GM19438 (cell line): ENCODE data around the gene CATSPER1.

Source experiments
- ATAC-seq: cut with Tn5 transposase; IDR thresholded peaks from one replicate; pipeline ENCODE4 v1.9.1; 2021; ENCODE audit warnings: low read depth; ENCODE audit not compliant: unreplicated experiment

Gene CATSPER1

GRCh38 chr11:66026017-66026529 lies at the start of gene CATSPER1:
TSS of gene CATSPER1 (minus strand) at chr11:66026479. CDS start at chr11:66026379, 100 bp downstream.
- no peak for ATAC-seq

DNA sequence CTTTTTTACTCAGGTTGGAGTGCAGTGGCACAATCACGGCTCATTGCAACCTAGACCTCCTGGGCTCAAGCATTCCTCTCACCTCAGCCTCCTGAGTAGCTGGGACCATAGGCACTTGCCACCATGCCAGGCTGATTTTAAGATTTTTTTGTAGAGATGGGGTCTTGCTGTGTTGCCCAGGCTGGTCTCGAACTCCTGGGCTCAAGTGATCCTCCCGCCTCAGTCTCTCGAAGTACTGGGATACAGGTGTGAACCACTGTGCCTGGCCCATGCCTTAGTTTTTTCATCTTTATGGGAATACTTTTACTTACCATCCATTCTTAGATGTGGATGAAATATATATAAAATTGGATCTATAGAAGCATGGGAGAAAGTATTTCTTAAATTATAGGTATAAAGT lies 49.0 kb upstream of the CATSPER1 start:
- ATAC-seq, result no peak

GRCh38 chr11:66073669-66074068 lies 47.4 kb upstream of the CATSPER1 start:
- ATAC-seq, result no peak

DNA sequence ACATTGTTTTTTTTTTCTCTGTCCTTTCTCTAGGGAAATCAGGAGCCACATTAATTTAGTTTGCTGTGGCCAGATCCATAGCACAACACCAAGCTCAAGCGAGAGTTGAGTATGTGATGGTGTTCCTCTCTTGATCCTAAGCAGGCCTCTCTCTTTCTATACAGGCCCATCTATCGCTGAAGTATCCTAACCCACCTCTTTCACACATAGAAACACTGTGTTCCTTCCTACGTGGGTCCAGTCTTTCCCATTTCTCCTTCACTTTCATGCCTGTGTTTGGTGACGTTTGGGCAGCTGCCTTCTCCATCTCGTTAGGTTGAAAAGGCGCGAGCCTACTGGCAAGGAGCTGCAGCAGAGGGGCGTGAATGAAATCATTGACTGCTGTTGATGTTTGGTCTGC lies 46.2 kb upstream of the CATSPER1 start:
- no peak for ATAC-seq

DNA sequence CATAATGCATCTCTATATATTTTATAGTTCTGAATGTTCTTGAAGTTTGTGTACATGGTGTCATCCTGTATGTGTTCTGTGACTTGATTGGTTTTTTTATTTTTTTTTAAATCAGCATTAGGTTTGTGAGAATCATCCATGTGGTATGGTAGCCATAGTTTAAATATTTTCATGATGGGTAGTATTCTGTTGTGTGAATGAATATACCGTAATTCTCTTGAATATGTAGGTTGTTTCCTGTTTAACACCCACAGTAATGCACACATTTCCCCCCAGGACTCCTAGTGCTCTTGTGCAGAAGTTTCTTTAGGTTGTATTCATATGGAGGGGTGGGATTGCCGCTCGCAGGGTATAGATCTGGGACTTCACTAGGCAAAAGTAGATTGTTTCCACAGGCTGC lies 45.8 kb upstream of the CATSPER1 start:
- no peak for ATAC-seq

- ATAC-seq, result no peak
Observed at GRCh38 chr11:66071381-66071801, 45.1 kb upstream of the CATSPER1 start.

- ATAC-seq, result peak; percentile 11
Observed at GRCh38 chr11:66070604-66071380, 44.5 kb upstream of the CATSPER1 start.

DNA sequence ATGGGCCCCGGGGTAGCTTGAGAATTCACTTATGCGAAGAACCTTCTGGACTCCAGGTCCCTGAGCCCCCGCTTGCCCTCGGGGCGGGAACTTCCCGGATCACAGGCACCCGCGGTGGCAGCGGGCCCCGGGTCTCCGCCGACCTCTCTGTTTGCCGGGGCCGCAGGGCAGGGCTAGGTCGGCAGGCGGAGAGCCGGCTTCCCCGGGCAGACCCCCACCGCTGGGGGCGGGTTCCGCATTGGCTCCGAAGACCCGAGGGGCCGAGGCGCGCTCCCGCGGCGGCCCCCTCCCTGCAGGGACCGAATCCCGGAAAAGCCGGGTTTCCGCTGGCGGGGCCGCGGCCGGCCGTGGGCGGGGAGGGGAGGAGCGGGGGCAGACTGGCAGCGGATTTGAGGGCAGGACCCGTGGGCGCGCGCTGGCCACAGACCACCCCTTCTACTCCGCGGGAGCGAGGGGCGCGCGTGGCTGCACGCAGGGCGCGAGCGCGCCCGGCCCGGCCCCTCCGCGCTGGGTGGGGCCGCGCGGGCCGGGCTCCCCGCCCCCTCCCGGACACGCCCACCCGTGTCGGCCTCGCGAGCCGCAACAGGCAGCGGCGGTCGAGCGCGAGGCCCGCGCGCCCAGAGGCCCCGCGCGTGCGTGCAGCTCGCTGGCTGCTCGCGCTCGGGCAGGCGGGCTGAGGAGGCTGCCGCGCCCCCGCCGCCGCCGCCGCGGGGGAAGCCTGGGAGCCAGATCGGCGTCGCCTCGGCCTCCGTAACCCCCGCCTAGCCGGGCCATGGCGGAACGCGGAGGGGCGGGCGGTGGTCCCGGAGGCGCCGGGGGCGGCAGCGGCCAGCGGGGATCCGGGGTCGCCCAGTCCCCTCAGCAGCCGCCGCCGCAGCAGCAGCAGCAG lies 43.7 kb upstream of the CATSPER1 start, which contains the start of gene PACS1:
Gene PACS1, plus strand, starts transcription at position 558 of the 889 bp plus-strand sequence. Its CDS starts 215 bp downstream, at position 773.
- peak; percentile 40 for ATAC-seq

- no peak for ATAC-seq
Observed at GRCh38 chr11:66068923-66069714, 42.8 kb upstream of the CATSPER1 start.

DNA sequence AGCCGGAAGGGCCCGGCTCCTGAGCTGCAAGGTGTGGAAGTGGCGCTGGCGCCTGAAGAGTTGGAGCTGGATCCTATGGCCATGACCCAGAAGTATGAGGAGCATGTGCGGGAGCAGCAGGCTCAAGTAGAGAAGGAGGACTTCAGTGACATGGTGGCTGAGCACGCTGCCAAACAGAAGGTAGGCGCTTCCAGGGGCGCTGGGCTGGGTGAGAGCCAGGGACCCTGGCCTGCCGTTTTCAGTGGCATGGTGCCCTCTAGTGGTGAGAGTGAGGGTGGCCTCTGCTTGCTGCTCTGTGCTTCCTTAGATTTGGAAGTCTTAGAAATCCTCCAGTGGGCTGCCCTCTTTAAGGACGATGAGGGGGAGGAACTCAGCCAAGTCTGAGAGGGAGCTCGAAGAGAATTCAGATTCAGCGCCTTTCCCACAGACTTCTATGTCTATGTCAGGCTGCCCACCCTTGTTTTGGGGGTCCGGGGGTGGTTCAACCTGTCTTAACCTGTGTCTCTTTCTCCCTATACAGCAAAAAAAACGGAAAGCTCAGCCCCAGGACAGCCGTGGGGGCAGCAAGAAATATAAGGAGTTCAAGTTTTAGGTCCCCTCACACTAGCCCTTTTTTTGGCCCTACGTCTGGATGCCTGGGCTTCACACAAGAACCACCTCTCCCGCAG lies 42.0 kb upstream of the CATSPER1 start:
- ATAC-seq, result no peak

- ATAC-seq, result no peak
Observed at GRCh38 chr11:66067640-66068039, 41.4 kb upstream of the CATSPER1 start.

GRCh38 chr11:66066751-66067150 lies 40.5 kb upstream of the CATSPER1 start:
- no peak for ATAC-seq

- no peak for ATAC-seq
Observed at GRCh38 chr11:66064571-66064970, 38.3 kb upstream of the CATSPER1 start.

- ATAC-seq, result no peak
Observed at GRCh38 chr11:66063900-66064299, 37.6 kb upstream of the CATSPER1 start.

DNA sequence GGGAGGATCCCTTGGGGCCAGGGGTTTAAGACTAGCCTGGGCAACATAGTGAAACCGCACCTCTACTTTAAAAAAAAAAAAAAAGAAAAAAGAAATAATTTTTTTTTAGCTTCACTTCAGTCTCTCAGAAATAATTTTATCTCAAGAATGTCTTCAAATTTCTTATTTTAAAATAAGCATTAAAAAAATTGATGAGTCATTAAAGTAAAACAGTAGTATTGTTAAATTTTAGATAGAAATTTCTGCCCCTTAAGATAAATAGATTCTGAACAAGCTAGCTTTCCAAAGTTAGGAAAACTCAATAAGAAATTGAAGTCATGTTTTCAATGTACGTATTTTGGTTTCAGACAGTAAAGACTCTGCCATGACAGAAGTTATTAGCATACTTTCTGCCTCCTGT lies 36.1 kb upstream of the CATSPER1 start:
- ATAC-seq, result no peak

- ATAC-seq, result no peak
Observed at GRCh38 chr11:66061268-66061667, 35.0 kb upstream of the CATSPER1 start.

DNA sequence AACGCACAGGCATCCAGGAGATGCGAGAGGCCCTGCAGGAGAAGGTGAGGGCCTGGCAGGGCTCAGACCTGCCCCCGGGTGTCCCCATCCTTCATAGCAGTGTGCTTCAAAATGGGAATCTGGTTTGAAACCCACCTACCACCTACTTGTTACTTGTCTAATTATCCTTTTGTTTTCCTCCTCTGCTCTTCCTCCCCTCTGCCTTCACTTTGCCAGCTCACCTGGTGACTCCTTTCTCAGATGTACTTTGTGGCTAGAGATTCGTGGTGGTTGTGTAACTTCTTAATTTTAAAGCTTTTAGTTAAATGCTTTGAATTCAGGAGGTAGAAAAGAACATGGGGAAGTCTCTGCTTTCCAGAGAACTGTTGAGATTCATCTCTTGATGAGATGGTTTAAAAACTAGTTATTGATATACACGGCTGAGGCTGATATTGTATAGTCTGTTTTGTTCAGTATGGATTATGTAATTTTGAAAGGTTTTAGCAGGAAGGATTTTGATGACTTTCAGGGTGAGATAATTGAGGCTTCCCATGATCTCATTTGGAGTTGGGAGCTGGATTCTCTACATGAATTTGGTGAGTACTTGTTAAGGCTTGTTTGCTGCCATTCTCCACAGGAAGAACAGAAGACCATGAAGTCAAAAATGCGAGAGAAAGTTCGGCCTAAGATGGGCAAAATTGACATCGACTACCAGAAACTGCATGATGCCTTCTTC lies 33.8 kb upstream of the CATSPER1 start:
- no peak for ATAC-seq

GRCh38 chr11:66056501-66056900 lies 30.2 kb upstream of the CATSPER1 start:
- no peak for ATAC-seq

DNA sequence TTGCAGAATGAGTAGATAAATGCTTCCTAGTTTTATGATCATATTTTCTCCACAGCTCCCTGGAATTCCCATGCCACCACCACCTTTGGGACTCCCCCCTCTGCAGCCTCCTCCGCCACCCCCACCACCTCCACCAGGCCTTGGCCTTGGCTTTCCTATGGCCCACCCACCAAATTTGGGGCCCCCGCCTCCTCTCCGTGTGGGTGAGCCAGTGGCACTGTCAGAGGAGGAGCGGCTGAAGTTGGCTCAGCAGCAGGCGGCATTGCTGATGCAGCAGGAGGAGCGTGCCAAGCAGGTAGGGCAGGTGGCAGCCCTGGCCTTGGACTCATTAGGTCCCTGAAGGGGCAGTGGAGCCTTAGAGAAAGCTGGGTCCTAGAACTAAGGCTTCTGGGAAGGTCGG lies 28.7 kb upstream of the CATSPER1 start:
- no peak for ATAC-seq
